SKM-1 treated with dmso at 0.1 percent for 144 hours (cell line): Measurements from ENCODE around the gene PHACTR3.

ENCODE experiments used
- DNase-seq: peaks from one replicate; lab custom pipeline; 2025; ENCODE audit not compliant: unreplicated experiment; lab: John Stamatoyannopoulos, UW

Gene PHACTR3

DNA sequence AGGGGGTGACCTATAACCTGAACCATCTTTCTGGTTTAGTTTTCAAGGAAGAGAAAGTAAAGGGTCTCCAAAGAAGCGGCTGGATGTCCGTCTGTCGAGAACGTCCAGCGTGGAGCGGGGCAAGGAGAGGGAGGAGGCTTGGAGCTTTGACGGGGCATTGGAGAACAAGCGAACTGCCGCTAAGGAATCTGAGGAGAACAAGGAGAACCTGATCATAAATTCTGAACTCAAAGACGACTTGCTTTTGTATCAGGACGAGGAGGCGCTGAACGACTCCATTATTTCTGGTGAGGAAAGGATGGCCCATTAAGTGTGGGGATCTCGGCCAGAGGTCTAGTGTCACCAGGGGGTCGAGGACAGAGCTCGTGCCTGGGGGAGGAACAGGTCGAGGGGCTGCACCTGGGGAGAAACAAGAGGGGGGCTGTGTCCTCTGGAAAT lies 169.9 kb downstream of the PHACTR3 start:
- no peak for DNase-seq

DNA sequence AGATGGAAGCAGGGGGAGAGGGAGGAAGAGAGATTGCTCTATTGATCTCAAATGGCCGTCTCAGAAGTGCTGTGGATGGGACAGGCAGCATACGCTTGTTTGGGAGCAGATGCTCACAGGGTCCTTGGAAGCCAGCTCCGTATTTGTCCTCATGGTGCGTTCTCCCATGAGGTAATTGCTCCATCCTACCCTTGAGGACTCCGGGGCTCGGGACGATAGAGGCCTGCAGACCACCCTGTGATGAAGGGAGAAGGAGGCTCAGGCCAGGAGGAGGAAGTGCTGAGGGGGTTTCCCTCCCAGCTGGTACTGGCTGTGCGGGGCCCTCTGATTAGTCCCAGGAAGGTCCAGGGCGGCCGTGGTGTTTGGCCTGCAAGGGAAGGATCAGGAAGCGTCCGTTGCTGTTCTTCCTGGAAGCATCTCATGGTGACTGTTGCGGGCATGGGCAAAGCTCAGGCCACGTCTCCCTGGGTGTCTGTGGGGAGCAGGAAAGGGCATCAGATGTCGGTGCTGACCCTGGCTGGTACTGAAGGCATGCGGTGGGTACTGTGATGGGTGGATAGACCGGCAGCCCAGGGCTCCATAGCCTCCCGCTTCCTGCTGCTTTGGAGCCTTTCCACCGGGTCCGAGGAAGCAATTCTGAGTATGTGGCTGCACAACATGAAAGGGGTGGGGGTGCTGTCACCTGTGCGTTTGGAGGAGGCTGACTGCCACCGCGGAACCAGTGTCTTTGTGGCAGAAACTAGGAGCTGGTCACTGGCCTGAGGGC lies 170.8 kb downstream of the PHACTR3 start:
- no peak for DNase-seq

- DNase-seq: no peak
Measured at GRCh38 chr20:59775687-59776055, 171.3 kb downstream of the PHACTR3 start.

DNA sequence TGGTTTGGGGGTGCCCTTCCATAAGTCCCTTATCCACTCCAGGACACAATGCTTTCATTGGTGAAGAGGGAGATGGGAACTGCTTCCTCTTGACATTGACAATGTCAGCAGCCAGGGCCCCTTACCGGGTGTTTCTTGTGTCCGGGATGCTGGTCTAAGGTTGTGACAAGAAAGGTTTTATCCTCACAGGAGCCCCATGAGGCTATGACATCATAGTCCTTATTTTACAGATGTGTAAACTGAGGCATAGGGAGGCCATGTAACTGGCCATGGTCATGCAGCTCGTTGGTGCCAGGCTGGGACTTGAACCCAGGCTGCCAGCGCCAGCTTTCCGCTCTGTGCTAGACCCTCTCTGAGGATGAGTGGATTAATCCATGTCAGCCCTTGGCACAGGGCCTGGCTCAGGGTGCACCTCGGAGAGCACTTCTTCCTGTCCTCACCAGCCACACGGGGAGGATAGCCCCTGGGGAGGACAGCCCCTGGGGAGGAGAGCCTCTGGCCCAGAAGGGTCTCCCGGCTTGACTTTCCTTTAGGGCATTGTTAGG lies 171.8 kb downstream of the PHACTR3 start:
- no peak for DNase-seq

- DNase-seq: no peak
Measured at GRCh38 chr20:59776626-59777330, 172.4 kb downstream of the PHACTR3 start.

- no peak for DNase-seq
Measured at GRCh38 chr20:59777331-59777725, 173.0 kb downstream of the PHACTR3 start.

DNA sequence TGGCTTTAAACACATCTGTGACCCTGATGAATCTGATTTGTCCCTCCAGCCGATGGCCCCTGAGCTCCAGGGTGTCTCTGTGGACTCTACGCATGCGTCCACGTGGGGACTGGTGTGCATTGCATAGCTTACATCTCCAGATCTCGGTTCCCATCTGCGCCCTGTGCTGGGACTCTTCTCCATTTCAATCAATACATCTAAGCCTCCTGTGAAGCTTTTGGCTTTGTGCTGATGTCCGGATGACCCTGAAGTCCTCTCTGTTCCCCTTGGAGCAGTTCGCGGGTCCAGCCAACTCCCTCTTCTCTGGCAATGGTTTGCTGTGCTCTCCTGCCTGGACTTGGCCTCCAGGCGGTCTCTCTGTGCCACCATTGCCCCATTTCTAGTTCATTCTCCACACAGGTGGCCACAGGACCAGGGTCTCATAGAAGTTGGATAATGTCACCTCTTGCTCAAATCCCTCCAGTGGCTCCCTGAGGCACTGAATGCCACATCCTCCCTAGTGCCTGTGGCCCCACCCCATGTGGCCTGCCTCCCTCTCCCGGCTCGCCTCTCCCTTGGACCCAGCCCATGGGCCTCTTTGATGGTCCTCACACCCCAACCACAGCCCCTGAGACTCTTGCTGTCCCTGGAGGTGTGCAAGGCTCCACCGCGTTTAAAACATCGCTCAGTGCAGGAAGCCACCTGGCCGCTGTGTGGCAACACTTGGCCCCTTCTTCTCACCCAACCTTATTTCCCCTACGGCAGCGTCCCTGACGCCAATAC lies 173.7 kb downstream of the PHACTR3 start:
- no peak for DNase-seq

DNA sequence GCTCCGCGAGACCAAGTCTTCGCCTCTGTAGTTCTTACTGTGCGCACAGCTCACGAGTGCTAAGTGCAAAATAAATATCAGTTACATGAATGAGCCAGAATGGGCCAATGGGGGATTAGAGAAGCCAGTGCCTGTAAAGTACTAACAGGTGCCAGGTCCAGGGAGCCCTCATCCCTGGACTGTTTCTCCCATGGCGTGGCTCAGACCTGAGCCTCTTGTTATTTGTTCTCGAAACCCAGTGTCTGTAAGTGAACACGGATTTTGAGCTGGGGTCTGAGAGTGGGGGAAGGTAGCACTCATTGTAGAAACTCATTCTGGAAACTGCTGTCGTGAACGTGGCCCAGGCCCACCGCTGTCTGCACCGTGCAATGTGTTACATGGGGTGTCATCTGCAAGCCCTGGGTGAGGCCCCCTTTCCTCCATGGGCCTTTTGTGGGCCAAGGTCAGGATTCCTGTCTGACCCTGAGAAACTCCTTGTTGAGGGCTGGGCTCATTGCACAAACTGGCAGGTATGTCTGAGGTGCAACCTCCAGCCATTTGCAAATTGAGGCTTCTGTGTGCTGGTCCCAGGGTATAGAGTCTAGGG lies 174.4 kb downstream of the PHACTR3 start:
- no peak for DNase-seq

- DNase-seq: no peak
Measured at GRCh38 chr20:59779656-59780380, 175.5 kb downstream of the PHACTR3 start.

GRCh38 chr20:59780494-59781185 lies 176.3 kb downstream of the PHACTR3 start:
- no peak for DNase-seq

DNA sequence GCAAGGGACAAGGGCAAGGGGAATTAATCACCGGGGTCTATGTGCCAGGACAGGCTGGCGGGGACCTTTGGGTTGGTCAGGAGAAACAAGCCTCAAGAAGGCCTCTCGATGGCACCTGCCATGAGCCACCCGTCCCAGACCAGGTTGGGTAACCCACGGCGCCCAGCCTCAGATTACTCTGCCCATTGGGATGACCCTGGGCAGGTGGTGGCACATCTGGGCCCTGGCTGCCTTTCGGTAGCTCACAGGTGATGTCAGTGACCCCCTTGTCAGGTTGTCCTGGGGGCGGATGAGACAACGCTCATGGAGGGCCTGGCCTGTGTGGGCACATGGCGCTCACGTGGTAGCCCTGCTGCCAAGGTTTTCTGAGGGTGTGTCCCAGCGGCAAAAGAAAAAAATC lies 176.9 kb downstream of the PHACTR3 start:
- DNase-seq: no peak

DNA sequence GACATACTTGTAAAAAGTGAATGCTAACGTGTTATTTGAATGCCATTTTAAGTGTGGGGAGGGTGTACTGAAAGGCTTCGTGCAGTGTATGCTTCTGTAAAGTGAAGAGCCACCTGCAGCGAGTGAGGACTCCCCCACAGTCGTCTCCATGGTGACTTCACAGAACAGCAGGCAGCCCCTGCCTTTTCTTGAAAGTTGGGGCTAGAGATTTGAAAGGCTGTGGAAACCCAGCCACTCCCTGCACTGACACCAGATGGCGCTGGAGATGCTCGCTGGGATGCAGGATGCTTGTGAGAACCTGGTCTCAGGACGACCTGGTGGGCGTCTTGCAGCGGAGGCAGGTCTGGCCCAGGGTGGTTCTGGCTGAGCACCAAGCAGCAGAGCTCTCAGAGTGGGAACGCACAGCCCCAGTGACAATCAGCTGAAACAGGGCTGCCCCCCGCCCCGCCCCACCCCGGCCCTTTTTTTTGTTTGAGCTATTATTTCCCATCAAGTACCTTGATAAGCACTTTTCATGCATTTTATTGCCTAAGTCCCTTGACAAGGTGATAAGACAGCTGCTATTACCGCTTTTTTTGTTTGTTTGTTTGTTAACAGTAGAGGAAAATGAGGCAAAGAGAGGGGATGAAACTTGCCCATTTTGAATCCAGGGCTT lies 178.8 kb downstream of the PHACTR3 start:
- DNase-seq: no peak

DNA sequence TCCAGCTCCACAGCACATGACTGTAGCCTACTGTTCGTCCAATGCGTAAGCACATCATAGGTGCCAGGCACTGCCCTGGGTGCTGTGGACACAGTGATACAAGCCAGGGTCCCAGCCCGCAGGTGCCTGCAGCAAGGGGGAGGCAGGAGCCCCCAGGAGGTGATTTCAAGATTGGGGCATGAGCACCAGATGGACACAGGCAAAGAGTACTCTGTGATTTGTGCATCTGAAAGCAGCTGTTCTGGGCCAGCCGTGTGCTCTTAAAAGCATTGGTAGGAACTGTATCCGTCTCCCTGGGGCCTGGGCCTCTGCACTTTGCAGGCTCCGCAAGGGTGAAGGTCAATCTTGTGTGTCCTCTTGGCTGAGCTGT lies 179.3 kb downstream of the PHACTR3 start:
- no peak for DNase-seq

- no peak for DNase-seq
Measured at GRCh38 chr20:59784365-59784764, 180.0 kb downstream of the PHACTR3 start.

DNA sequence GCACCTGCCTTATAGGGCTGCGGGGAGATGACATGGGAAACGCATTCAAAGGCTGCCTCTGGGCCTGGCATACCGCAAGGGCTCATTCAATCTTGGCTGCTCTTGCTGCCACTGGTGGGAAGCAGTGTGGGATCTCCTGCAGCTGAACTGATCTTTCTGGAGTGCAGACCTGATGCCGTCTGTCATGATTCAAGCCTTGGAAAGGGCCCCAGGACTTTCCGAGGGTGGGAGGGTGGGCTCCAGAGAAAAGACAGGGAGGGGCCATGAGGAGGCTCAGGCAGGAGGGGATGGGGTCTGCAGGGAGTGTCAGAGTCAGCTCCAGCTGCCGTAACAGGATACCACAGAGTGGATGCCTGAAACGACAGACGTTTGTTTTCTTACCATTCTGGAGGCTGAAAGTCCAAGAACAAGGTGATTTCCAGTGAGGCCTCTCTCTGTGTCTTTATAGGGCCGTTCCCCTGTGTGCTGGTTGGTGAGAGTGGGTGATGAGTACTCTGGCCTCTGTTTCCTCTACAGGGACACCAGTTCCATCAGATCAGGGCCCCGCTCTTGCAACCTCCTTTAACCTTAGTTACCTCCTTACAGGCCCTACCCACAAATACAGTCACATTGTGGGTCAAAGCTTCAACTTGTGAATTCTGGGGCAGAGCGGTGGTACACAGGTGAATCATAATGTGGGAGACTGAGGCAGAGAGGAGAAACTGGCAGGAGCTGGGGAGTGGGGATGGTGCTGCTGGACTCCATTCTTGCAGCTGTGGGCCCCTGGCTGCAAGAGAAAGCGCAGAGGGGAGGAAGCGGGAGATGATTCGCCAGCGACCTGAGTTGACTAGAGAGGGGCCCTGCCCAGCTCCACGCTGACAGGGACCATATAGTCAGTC lies 180.7 kb downstream of the PHACTR3 start:
- no peak for DNase-seq

DNA sequence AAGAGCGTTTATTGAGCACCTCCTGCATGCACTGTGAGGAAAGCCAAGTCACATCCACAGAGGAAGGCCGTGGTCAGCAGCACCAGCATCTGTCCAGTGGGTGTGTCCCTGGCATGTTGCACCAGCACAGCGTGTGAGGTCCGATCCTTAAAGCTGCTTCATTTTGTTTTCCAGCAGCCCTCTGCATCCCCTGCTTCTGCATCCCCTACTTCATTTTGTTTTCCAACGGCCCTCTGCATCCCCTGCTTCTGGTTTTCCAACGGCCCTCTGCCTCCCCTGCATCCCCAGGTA lies 181.3 kb downstream of the PHACTR3 start:
- no peak for DNase-seq

DNA sequence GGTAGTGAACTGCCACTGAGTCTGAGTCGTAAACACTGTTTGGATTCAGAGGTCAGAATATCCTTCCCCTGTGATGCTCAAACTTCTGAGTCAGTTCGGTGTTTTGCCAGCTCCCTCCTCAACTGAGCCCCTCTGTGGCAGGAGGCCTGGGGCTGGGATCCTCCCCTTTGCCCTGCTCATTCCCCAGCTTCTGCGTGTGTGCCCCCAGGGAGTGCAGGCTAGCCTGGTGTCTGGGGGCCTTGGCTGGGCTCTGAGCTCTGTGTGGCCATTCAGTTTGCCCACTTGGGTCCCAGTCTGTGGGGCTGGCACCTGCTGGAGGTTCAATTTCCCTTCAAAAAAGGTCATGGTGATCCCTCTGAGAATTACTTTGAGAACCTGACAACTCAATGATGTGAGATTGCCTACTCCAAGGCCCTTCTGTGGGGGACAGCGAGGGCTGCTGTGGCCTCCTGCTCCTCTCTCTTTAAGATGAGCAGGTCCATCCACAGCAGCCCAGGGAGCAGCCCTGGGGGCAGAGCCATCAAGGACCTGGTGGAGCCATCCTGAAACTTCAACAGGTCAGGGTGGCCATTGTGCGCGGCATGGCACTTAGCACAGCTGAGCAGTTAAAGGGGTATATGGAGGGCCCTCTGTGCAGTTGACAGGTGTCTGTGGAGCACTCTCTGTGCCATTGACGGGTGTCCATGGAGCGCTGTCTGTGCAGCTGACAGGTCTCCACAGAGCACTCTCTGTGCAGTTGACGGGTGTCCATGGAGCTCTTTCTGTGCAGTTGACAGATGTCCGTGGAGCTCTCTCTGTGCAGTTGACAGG lies 181.9 kb downstream of the PHACTR3 start:
- no peak for DNase-seq
